ENCODE data around the gene ZBTB38. TPM values are rescaled to one million over a fixed set of nuclear protein-coding genes. Genes with fewer than 3 reads are reported as not detected.

ZBTB38 gene
- total RNA-seq, 2 donors from 2014 or later = 27.3 to 28.2 TPM

DNA sequence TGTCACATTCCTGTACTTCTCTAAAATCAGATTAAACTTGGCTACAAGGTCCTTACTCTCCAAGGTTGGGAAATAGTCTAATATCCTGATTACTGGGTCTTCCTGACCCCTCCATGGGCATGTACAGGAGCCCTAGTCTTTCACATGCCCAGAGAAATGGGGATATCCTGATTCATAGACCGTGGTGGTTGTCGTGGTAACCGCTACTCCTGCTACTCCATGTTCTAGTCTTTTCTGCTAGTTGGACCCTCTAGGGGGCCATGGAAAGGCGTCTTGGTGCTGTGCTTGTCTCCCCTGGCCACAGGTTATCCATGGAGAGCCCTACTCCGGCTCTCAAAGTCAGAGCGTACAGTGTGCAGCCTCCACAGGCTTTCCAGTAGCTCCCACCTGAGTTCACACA, 13.1 kb upstream of the ZBTB38 start:
- no peak for DNase-seq
- H3K36me3 Mint-ChIP-seq (ENCODE audit: low read depth) = no peaks in the 10 kb centered on the region
- no peak for TF ChIP-seq CTCF (conservative IDR thresholded peaks at IDR 0.05)
- H3K4me1 Mint-ChIP-seq = peaks cover 43% of the 10 kb centered on the region
- Histone ChIP-seq H3K27ac (ENCODE audit: low read depth, low read length) (no peak overlapping the region), H3K4me1 (ENCODE audit: control insufficient read depth, insufficient read depth, low read length) (peaks cover 26% of the 10 kb centered on the region), H3K4me3 (ENCODE audit: low read length) (no peak overlapping the region), H3K9me3 (ENCODE audit: control insufficient read depth, low read length) (peaks cover 1% of the 10 kb centered on the region), H3K27me3 (ENCODE audit: control insufficient read depth, insufficient read depth, low read length, poor library complexity, severe bottlenecking) (no peaks in the 10 kb centered on the region), H3K9ac (ENCODE audit: extremely low read depth, low read length, poor library complexity, severe bottlenecking) (no peak overlapping the region), H3K36me3 (ENCODE audit: control insufficient read depth, insufficient read depth, low read length) (no peaks in the 10 kb centered on the region)
- no peak overlapping the region for H3K27ac Mint-ChIP-seq
- peaks cover 22% of the 10 kb centered on the region for H3K27me3 Mint-ChIP-seq (ENCODE audit: insufficient read depth)
- no peaks in the 10 kb centered on the region for H3K9me3 Mint-ChIP-seq
- WGBS, 2 experiments (ENCODE audit: insufficient coverage in 1 of 2, insufficient read length in 1 of 2) = 92 to 95% methylated on average over 4 to 6 of the region's 6 CpGs
- H3K4me3 Mint-ChIP-seq = no peak overlapping the region

DNA sequence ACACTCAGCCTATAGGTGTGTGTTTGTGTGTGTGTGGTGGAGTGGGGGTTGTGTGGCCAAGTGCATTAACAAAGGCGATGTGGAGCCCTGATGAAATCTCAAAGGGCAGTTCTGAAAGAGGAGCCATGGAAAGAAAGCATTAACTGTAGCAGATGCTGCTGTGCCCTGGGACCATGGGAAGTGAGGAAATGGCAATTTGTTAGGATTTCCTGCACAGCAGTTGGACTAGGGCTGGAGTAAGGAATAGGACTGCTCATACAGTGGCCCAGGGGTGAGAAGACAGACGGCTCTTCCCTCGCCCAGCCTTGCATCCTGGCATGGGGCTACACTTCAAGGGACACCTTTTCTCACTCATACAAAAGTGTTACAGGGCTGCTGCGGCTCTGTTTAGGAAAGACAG, 12.3 kb upstream of the ZBTB38 start:
- Histone ChIP-seq H3K27me3 (ENCODE audit: control insufficient read depth, insufficient read depth, low read length, poor library complexity, severe bottlenecking) (no peaks in the 10 kb centered on the region), H3K36me3 (ENCODE audit: control insufficient read depth, insufficient read depth, low read length) (no peaks in the 10 kb centered on the region), H3K9ac (ENCODE audit: extremely low read depth, low read length, poor library complexity, severe bottlenecking) (no peak overlapping the region), H3K4me3 (ENCODE audit: low read length) (no peak overlapping the region), H3K9me3 (ENCODE audit: control insufficient read depth, low read length) (no peaks in the 10 kb centered on the region), H3K27ac (ENCODE audit: low read depth, low read length) (no peak overlapping the region), H3K4me1 (ENCODE audit: control insufficient read depth, insufficient read depth, low read length) (peaks cover 24% of the 10 kb centered on the region)
- TF ChIP-seq CTCF (conservative IDR thresholded peaks at IDR 0.05) = no peak
- H3K4me1 Mint-ChIP-seq = peaks cover 47% of the 10 kb centered on the region
- H3K36me3 Mint-ChIP-seq (ENCODE audit: low read depth) = no peaks in the 10 kb centered on the region
- H3K9me3 Mint-ChIP-seq = no peaks in the 10 kb centered on the region
- WGBS, 2 experiments (ENCODE audit: insufficient coverage in 1 of 2, insufficient read length in 1 of 2) = 88 to 100% methylated on average over 1 to 4 of the region's 4 CpGs
- peaks cover 22% of the 10 kb centered on the region for H3K27me3 Mint-ChIP-seq (ENCODE audit: insufficient read depth)
- H3K27ac Mint-ChIP-seq = no peak overlapping the region
- H3K4me3 Mint-ChIP-seq = no peak overlapping the region
- no peak for DNase-seq

GRCh38 chr3:141360888-141361598, 7.3 kb upstream of the ZBTB38 start:
- TF ChIP-seq CTCF (conservative IDR thresholded peaks at IDR 0.05) = peak; percentile 89
- peaks cover 17% of the 10 kb centered on the region for H3K4me1 Mint-ChIP-seq
- Histone ChIP-seq H3K36me3 (ENCODE audit: control insufficient read depth, insufficient read depth, low read length) (no peaks in the 10 kb centered on the region), H3K4me3 (ENCODE audit: low read length) (no peak overlapping the region), H3K9ac (ENCODE audit: extremely low read depth, low read length, poor library complexity, severe bottlenecking) (no peak overlapping the region), H3K9me3 (ENCODE audit: control insufficient read depth, low read length) (peaks cover 10% of the 10 kb centered on the region), H3K27me3 (ENCODE audit: control insufficient read depth, insufficient read depth, low read length, poor library complexity, severe bottlenecking) (no peaks in the 10 kb centered on the region), H3K4me1 (ENCODE audit: control insufficient read depth, insufficient read depth, low read length) (peaks cover 3% of the 10 kb centered on the region), H3K27ac (ENCODE audit: low read depth, low read length) (no peak overlapping the region)
- no peak overlapping the region for H3K4me3 Mint-ChIP-seq
- peaks cover 4% of the 10 kb centered on the region for H3K27me3 Mint-ChIP-seq (ENCODE audit: insufficient read depth)
- no peaks in the 10 kb centered on the region for H3K36me3 Mint-ChIP-seq (ENCODE audit: low read depth)
- 30 to 47% methylated on average over 4 to 6 of the region's 6 CpGs for WGBS, 2 experiments (ENCODE audit: insufficient coverage in 1 of 2, insufficient read length in 1 of 2)
- peaks cover 18% of the 10 kb centered on the region for H3K9me3 Mint-ChIP-seq
- peak; percentile 52 for DNase-seq
- peak overlapping the region; percentile 44 for H3K27ac Mint-ChIP-seq

Data from endodermal cell (in vitro differentiated cells).